ENCODE data around the gene CLIC3.
A peak's percentile ranks its signal among the peaks of the same experiment; 100 is the strongest.
"Not testable (repeated sequence)": the region's sequence is repeated elsewhere in the genome, so short reads cannot be mapped to it uniquely, and the experiment has no call there.

Gene CLIC3

DNA sequence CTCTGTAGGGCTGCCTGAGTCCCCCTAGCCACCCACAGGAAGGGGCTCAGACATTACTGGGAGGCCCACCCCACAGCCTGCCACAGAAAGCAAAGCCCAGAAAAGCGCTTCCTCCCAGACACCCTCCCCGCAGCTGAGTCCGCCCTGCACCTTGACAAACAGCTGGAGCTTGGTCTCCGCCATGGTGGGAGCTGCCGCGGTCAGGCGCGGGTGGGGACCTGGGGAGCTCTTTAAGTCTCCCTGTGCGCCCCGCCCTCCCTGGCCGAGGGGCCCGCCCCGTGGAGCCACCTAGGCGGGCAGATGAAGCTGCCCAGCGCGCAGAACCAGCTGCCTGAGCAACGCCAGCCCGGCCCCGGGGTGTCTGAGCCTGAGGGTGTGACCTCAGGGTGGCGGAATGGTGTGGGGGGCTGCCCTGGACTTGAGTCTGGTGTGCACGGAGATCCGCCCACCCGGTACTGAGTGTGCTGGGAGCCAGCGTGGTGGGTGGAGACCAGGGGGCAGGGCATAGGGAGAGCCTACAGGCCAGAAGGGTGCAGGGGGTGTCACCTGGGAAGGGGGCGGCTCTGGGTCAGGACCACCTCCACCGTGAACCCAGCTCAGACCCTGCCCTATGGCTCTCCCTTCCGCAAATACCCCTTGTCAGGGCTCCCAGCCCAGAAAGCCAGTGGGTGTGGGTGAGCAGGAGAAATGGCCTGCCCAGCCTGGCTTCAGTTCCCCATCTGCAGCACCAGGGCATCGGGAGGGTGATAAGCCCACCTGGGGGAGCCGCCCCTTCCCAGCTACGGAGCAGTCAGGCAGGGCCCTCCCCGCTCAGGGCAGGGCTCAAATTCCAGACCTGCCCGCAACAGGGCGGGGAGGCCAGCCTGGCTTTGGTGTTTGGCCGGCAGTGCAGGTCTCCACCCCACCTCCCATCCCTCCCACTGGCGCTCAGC lies at the start of gene CLIC3:
TSS of gene CLIC3 (minus strand) at position 208 of the 932 bp plus-strand sequence. CDS start at position 183, 25 bp downstream.
- peak; percentile 52 for DNase-seq

- no peak for DNase-seq
Measured at GRCh38 chr9:137045294-137046087, 49.1 kb upstream of the CLIC3 start.

DNA sequence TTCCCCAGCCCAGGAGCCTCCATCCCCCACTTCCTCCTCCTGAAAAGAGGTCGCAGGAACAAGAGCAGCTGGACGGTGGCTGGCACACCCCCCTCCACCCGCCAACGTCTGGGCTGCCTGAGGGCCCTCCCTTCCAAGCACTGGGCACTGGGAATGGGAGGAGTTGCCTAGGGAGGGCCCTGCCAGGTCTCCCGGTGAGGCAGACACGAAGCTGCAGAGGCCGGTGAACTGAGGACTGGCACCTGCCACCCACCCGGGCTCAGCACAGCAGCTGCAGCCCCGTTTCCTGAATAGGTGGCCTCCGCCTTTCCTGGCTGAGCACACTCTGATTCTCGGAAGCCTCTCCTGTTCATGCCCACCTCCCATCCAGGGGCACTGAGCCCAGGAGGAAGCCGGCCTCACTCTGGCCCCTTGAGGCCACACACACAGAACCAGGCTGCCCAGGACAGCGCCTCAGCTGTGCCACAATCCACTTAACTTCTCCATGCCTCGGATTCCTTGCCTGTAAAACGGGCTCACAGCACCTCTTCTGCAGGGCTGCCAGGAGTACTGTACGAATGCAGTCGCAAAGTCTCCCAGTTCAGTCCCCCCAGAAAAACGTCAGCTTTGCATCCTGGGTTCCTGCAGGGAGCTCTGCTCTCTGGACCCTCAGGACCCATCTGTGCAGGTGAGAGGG lies 48.3 kb upstream of the CLIC3 start:
- DNase-seq: no peak

GRCh38 chr9:137044037-137044436 lies 47.7 kb upstream of the CLIC3 start:
- no peak for DNase-seq

- no peak for DNase-seq
Measured at GRCh38 chr9:137042751-137043727, 46.7 kb upstream of the CLIC3 start.

DNA sequence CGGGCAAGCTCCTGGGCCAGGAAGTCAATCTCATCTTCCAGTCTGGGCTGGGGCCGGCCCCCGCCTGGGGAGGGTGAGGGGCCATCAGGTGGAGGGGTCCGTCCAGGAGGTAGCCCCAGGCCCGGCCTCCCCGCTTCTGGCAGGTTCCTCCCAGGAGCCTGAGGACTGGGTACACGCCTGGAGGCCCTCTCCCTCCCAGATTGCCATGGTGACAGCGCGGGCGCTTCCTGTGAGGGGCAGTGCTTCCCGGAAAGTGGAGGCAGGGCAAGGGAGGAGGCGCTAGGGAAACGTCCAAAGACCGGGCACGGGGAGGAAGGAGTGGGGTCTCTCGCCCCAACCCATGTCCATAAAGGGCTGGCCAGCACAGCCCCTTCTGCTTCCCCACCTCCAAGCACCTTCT lies 44.8 kb upstream of the CLIC3 start:
- DNase-seq: no peak

GRCh38 chr9:137040568-137040967 lies 44.2 kb upstream of the CLIC3 start:
- no peak for DNase-seq

DNA sequence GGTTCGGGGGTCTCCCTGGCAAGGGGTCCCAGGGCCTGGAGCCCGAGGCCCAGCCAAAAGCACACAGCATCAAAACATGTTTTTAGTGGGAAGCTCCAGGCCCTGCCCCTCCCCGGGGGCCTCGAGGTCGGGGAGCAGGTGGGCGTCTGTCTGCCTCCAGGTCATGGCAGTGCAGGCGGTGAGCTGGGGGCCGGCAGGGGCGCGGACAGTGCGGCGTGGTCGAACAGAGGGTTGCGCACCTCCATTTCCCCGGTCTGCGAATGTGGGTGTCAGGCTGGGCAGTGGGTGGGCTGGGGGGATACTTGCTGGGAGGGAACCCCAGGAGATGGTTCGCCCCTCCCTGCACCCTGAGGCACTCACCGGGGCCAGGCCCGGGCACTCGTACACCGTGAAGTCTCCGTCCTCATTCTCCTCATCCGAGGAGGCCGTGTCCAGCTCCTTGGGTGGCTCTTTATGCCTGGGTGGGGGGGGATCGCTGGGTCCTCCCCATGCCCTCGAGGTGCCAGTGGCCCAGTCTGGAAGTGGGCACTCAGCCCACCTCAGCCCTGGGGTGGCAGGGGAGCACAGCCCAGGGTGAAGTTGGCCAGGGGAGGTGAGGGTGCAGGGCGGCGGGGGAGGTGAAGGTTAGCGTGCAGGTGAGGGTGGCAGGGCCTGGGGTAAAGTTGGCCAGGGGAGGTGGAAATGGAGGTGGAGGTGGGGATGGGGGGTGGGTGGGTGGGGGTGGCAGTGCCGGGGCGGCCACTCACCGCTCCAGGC lies 43.4 kb upstream of the CLIC3 start:
- DNase-seq: no peak

DNA sequence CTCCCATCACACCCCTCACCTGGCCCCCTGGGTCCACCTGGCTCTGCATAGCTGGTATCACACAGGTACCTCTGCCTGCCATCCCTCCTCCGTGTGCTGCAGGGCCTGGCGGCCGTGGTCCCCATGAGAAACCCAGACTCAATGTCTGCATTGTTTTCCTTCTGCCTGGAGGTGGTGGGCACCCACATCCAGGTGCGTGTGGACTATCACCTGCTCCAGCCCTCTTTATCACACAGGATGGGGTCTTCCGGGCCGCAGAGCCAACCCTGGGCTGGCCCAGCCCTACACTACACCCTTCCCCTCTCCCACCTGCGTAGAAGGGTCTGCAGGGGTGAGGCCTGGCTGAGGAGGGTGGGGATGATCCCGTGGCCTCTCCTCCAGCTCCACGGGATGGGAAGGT lies 42.5 kb upstream of the CLIC3 start:
- DNase-seq: no peak

GRCh38 chr9:137037483-137037882 lies 41.1 kb upstream of the CLIC3 start:
- DNase-seq: no peak

GRCh38 chr9:137037035-137037434 lies 40.7 kb upstream of the CLIC3 start:
- no peak for DNase-seq

DNA sequence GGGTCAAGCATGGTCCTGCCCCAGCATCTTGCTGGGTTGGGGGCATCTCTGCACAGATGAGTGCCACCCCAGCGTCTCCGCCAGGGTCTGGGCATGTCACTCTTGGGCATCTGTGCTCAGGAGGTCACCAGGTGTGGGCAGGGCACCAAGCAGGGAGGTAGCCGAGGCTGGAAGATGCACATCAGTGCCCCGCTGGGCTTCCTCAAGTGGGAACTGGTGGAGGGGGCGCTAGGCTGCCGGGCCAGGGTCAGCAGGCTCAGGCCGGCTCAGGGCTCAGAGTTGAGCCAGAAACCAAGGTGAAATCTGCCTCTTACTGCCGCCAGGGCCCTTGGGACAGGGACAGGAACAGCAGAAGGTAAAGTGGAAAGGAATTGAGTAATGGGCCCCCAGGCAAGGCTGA lies 39.6 kb upstream of the CLIC3 start:
- DNase-seq: no peak

- DNase-seq: no peak
Measured at GRCh38 chr9:137035507-137035834, 39.1 kb upstream of the CLIC3 start.

DNA sequence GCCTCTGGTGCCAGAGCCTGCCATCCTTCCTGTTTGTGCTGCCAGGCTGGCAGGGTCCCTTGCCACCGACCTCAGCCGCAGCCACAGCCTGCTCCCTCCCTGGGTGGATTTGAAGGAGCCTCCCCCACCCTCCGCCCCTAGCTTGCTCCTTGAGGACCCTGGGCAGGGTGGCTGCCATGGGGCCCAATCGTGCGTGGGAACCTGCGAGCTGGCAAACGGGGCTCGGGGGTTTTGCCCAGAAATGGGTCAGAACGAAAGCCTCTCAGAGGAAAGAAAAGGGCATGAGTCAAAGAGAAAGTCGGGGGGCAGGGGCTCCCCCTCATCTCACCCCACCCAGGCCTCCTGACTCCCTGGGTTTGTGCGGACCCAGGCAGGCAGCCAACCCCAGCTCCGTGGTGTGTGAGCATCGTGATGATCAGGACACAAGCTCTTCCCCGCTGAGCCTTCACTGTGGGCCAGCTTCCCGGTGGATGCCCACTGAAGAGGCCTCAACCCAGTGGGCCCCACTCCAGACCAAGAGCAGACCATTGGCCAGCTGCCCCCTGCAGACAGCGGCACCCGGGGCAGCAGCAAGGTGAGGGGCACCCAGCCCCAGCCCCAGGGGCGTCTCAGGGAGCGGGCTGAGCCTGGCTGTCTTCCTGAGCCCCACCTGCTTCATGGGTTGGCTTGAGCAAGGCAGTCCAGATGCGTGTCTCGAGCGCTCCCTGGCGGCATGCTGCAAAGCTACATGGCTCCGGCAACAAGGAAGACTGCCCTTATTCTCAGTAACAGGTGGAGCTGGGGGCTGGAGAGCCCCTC lies 38.5 kb upstream of the CLIC3 start:
- DNase-seq: peak; percentile 78

DNA sequence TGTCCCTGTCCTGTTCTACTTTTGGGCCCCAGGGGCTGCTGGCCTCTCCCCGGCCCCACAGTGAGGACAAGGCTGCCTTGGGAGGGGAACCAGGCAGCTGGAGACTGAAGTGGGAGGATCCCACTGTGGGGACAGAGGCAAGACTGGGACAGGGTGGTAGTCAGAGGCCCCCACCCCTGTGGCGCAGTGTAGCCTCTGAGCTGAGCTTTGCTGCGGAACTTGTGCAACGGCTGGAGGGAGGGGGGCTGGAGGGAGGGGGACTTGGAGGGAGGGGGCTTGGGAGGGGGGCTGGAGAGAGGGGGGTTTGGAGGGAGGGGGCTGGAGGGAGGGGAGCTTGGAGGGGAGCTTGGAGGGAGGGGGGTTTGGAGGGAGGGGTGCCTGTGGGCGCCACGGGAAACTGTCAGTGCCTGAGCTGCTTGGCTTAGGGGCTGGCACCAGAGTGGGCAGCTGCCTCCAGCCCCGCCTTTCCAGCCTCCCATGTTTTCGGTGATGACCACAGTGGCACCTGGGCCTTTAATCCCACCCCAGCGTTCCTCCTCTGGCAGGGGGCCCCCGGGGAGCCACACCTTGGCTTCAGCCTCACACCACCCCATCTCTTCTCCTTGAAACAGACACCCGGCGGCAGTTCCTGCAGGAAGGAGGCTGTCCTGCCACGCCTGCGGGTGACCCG lies 37.8 kb upstream of the CLIC3 start:
- DNase-seq: no peak

DNA sequence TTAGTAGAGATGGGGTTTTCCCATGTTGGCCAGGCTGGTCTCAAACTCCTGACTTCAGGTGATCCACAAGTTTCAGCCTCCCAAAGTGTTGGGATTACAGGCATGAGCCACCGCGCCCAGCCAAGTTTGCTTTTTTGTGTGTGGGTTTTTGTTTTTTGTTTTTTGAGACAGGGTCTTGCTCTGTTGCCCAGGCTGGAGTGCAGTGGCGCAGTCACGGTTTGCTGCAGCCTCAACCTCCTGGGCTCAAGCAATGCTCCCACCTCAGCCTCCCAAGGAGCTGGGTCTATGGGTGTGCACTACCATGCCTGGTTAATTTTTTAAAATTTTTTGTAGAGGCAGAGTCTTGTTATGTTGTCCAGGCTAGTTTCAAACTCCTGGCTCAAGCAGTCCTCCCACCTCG lies 37.1 kb upstream of the CLIC3 start:
- not testable (repeated sequence) for DNase-seq

DNA sequence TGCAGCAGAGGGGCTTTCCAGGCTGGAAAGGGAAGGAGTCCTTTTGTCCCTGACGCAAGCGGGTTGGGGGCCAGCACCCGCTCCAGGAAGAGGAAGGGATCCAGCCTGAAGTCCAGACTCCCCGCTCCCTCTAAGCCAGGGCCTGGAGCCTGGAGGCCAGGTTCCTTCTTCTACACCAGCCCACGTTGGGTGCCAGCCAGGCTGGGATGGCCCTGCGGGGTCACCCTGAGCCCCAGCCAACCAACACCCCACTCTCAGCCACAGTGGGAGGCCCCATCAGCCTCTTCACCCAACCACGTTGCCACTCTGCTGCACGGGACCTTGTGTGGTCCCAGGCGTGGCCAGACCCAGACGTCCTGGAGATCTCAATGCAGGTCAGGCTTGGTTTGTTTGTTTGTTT lies 36.5 kb upstream of the CLIC3 start:
- DNase-seq: no peak

DNA sequence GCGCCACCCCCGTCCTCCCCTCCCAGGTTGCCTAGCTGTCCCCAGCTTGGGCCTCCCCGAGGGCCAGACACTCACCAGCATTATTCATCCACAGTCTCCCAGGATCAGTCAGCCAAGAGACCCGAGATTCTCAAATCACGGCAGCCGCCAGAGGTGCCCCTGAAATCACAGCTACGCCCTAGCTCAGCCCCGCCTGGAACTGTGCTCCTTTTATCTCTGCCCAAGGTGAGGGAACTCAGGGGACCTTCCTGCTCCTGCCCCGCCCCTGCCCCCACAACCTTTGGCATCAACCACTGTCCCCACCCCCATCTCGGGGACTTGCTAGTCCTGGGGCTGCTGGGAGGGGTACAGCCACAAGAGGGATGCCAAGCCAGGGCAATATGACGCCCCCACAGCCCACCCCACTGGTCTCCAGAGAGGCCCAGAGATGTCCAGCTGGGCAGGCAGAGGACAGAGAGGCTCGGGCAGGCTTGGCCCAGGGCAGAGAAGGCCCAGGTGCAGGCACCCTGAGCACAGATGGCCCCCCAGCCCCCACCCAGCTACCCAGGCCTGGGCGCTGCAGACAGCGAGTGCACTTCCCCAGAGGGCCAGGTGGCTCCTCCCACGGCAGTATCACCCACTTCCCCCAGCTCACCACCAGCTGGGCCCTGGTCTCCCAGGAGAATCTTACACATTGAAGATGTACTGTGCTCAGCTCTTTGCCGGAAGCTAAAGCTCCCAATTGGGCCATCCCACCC lies 35.7 kb upstream of the CLIC3 start, which contains the start of gene FUT7:
TSS of gene FUT7 (minus strand) at position 185 of the 737 bp plus-strand sequence. CDS start at position 88, 97 bp downstream.
- peak; percentile 27 for DNase-seq

All from activated effector memory CD4-positive, alpha-beta T cell treated with Interleukin-2 at 50 U/mL for 16 hours (primary cell).